Activated CD8-positive, alpha-beta memory T cell treated with anti-CD3 and anti-CD28 coated beads for 1 hour (primary cell): ENCODE data around the gene NFKBIA.
"Not testable (repeated sequence)": the region's sequence is repeated elsewhere in the genome, so short reads cannot be mapped to it uniquely, and the experiment has no call there.

Source experiments
- DNase-seq, 2 donors: peaks; one replicate each; pipeline ENCODE4 v3.0.0-alpha.2; 2020; ENCODE audit warnings: low read depth in 1 of 2; ENCODE audit errors: extremely low read depth in 1 of 2

NFKBIA gene, protein sequence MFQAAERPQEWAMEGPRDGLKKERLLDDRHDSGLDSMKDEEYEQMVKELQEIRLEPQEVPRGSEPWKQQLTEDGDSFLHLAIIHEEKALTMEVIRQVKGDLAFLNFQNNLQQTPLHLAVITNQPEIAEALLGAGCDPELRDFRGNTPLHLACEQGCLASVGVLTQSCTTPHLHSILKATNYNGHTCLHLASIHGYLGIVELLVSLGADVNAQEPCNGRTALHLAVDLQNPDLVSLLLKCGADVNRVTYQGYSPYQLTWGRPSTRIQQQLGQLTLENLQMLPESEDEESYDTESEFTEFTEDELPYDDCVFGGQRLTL

GRCh38 chr14:35404449-35405303, at the start of gene NFKBIA:
TSS of gene NFKBIA (minus strand) at chr14:35404749. CDS start at chr14:35404644, 105 bp downstream.
- DNase-seq = peak; percentile 85 to 93

DNA sequence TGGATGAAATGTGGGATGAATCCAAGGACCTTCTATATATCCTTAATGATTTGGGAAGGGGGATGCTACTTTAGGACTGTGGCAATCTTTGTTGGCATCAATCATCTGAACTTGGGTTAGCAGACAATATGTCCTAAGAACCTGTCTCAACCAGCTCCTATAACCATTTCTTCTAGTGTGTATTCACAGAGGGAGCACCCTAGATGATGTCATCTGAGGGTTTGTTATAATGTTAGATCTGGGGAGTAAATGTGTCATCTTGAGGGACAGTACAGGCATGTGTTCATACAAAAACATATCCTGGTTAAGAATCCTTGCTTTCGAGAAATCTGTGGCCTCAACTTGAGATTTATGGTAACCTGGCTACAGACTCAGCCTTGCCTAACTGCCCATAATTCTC, 41.9 kb upstream of the NFKBIA start:
- no peak for DNase-seq

- DNase-seq = no peak
These were observed 39.6 kb upstream of the NFKBIA start for GRCh38 chr14:35444104-35444503.

GRCh38 chr14:35441160-35441559, 36.6 kb upstream of the NFKBIA start:
- no peak for DNase-seq

- no peak for DNase-seq
These were observed 34.6 kb upstream of the NFKBIA start for GRCh38 chr14:35438910-35439713.

- not testable (repeated sequence) for DNase-seq
These were observed 33.9 kb upstream of the NFKBIA start for GRCh38 chr14:35438492-35438891.

DNA sequence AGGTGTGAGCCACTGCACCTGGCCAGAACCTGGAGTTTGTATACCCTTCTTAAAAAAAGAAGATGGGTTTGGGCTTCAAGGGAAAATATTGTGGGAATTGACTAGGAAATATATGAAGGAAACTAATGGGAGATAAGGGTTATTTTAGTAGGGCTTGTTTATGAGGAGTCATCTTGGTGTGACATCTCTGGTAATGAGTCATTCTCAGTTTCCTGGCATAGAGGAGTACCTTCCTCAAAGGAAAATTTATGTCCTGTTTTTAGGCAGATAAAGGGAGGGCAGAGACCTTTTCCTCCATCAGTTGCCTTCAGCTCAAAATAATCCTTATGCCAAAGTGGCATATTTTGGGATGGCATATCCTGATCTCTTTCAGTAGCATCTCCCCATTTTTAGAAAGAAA, 30.6 kb upstream of the NFKBIA start:
- no peak for DNase-seq

DNA sequence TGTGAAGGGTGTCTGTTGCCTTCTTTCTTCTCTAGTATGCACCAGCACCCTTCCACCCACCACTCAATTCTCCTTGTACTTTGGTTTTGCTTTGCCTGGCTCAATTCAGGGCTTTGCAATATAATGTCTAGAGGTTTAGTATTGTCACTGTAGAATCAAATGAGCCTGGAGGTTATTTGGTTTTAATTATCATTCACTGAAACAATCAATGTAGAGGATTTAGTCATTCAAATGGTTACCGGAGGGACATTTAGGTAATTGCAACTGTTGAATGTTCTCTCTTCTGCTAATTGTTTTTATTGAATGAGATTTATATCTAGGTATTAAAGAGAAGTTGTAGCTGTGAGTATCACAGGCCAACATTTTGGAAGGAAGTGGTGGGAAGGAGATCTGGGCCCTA, 29.3 kb upstream of the NFKBIA start:
- DNase-seq = no peak

DNA sequence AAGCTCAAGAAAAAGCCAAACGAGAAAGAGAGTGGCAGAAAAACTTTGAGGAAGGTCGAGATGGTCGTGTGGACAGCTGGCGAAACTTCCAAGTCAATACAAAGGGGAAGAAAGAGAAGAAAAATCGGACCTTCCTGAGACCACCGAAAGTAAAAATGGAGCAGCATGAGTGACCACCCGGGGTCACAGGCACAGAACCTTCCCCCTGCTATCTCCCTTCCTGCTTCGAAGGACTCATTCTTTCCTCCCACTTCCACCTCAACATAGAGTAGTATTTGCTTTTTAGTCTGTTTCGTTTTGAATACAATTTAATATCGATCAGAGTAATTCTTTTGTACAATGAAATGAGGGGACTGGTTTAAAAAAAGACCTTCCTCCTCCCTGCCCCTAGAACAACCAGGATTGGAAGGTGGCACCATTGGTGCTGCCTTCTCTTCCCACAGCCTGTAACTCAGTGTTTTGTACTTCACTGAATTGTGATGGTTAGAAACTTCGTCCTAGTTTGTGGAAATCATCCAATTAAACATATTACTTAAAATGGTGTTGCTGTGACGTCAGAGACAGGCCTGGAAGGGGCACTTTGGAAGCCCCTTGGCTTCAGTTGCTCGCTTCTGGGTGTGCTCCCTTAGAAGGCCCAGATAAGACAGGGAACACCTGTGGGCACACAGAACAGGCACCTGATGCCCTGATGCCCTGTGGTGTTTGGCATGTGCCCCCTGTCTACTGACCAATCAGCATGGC, 26.1 kb upstream of the NFKBIA start:
- DNase-seq = no peak

- DNase-seq = no peak
These were observed 25.4 kb upstream of the NFKBIA start for GRCh38 chr14:35429951-35430350.

DNA sequence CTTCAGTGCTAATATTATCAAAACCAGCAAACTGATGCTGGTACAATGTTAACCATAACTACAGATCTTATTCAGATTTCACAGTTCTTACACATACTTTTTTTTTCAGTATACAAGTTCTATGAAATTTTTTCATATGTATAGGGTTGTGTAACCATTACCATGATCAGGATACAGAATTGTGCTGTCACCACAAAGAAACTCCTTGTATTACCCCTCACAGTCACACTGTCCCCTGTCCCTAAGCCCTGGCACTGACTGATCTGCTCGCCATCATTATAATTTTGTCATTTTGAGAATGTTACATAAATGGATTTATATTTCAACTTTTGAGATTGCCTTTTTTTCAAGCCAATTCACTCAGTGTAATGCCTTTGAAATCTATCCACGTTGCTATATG, 21.3 kb upstream of the NFKBIA start:
- DNase-seq = no peak

DNA sequence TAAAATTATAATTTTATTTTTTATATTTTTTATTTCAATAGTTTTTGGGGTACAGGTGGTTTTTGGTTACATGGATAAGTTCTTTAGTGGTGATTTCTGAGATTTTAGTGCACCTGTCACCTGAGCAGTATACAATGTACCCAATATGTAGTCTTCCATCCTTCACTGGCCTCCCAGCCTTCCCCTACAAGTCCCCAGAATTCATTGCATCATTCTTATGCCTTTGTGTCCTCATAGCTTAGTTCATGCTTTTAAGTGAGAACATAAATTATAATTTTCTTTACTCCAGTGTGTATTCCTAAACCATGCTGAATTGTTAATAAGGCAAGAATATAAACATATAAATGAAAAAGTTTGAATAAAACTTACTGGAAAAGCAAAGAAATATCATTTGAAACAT, 19.1 kb upstream of the NFKBIA start:
- DNase-seq = no peak

DNA sequence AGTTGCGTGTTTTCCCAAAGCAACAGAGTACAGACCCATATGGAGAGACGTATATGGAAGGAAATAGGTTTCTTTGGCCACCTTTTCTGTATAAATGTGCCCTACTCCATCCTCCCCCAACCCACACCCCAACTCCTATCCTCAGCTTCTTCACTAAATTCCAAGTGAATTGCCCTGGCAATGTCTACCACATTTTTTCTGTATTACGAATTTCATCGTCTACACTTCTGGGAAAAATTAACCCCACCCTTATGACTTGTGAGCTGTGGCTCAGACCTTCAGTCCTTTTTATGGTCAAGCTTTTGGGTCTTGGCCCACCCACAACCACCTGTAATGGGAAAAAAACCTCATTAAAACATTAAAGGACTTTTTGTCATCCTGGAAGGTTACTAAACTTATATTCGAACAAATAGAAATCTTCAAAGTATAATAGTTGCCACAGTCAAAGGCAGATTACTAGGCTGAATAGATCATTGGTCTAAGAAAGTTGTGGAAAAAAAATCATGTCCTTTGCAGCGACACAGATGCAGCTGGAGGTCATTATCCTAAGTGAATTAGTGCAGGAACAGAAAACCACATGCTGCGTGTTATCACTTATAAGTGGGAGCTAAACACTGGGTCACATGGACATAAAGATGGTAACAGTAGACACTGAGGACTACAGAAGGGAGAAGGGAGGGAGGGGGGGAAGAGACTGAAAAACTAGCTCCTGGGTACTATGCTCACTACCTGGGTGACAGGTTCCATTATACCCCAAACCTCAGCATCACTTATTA, 15.7 kb upstream of the NFKBIA start:
- no peak for DNase-seq

DNA sequence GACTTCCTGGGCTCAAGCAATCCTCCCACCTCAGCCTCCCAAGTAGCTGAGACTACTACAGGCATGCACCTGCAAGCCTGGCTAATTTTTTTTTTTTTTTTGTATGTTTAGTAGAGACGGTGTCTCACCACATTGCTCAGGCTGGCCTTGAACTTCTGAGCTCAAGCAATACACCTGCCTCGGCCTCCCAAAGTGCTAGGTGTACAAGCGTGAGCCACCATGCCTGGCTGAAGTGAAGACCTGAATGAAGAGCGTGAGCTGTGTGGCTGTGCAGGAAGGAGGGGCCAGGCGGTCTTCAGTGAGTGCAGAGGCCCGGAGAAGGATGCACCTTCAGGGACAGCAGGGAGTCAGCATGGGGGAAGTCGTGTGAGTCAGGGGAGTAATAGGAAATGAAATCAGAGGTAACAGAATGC, 14.9 kb upstream of the NFKBIA start:
- no peak for DNase-seq

DNA sequence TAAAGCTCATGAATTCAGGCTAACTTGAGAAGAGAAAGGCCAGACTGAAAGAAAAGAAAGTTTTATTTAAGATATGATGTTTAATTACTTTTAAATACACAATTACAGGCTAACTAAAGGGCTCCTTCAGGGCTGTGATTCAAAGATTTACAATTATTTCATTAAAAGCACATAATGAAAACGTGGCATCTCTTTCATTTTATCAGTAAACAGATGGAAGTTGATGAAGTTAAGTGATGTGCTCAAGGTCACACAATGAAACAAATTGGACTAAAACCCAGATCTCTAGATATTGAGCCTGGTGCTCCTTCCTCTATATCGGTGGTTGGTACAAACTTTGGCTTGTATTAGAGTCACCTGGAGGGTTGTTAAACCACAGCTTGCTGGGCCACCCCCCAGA, 13.5 kb upstream of the NFKBIA start:
- DNase-seq = no peak

- DNase-seq = peak; percentile 38 to 39
These were observed 11.7 kb upstream of the NFKBIA start for GRCh38 chr14:35416108-35416750.

- no peak for DNase-seq
These were observed 9.8 kb upstream of the NFKBIA start for GRCh38 chr14:35414365-35414764.

GRCh38 chr14:35412272-35413056, 7.9 kb upstream of the NFKBIA start:
- DNase-seq = no peak

DNA sequence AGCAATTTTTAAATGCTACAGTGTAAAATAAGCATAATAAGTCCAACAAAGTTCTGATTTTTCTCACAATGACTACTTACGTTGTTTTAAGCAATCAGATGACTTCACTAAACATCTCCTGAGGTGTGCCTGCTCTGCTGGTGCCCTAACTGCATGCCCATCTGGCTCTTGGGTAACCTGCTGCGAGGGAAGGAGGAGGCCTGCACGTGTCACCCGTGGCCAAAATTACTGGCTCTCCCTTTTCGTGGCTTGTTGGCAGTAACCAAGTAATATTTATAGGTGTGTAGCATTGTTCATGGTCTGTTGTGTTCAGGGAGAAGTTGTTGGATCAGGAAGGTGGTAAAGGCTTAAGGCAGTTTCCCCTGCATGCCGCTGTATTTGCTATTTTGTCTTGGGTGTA, 6.3 kb upstream of the NFKBIA start:
- no peak for DNase-seq
